ENCODE data around the gene DHDH.
A peak's percentile ranks its signal among the peaks of the same experiment; 100 is the strongest.
"Not testable (repeated sequence)": the region's sequence is repeated elsewhere in the genome, so short reads cannot be mapped to it uniquely, and the experiment has no call there.

DHDH gene

GRCh38 chr19:48925240-48925843 lies 8.2 kb upstream of the DHDH start:
- Histone ChIP-seq H4K20me1 (ENCODE audit: insufficient read depth, low read length) (0 out of 2 replicates have a peak, but pooled peaks cover 4% of the 10 kb centered on the region), H3K36me3 (ENCODE audit: insufficient read depth, low read length) (peaks cover 27% of the 10 kb centered on the region), H3K27ac (ENCODE audit: low read length) (no peak overlapping the region), H3K4me2 (ENCODE audit: insufficient read depth, low read length) (no peak overlapping the region), H2AFZ (ENCODE audit: low read depth, low read length) (no peak overlapping the region), H3K79me2 (ENCODE audit: insufficient read depth, low read length) (no peaks in the 10 kb centered on the region), H3K4me1 (ENCODE audit: insufficient read depth, low read length) (no peaks in the 10 kb centered on the region), H3K4me3 (ENCODE audit: low read depth in 1 of 2, low read length in 2 of 2) (no peak overlapping the region), H3K9ac (ENCODE audit: low read depth, low read length) (no peak overlapping the region), H3K27me3 (ENCODE audit: insufficient read depth, low read length, poor library complexity) (no peaks in the 10 kb centered on the region), H3K9me3 (ENCODE audit: insufficient read depth, low read length, severe bottlenecking) (no peaks in the 10 kb centered on the region)
- no peak for DNase-seq
- TF ChIP-seq EZH2 (IDR thresholded peaks at IDR 0.05; ENCODE audit: borderline replicate concordance, low read depth, low read length, severe bottlenecking) (no peak), CTCF (IDR thresholded peaks at IDR 0.05; ENCODE audit: borderline replicate concordance, extremely low read depth, low read length, poor library complexity, severe bottlenecking) (no peak)
- no peak for ATAC-seq (ENCODE audit: insufficient read depth, low read depth)

- H3K4me2 ChIP-seq (ENCODE audit: insufficient read depth, low read length); H3K27me3 ChIP-seq (ENCODE audit: insufficient read depth, low read length, poor library complexity); H3K4me1 ChIP-seq (ENCODE audit: insufficient read depth, low read length); H3K9ac ChIP-seq (ENCODE audit: low read depth, low read length); H3K9me3 ChIP-seq (ENCODE audit: insufficient read depth, low read length, severe bottlenecking); H3K79me2 ChIP-seq (ENCODE audit: insufficient read depth, low read length); DNase-seq; H4K20me1 ChIP-seq (ENCODE audit: insufficient read depth, low read length); H3K27ac ChIP-seq (ENCODE audit: low read length); H3K4me3 ChIP-seq (ENCODE audit: low read depth in 1 of 2, low read length in 2 of 2); H2AFZ ChIP-seq (ENCODE audit: low read depth, low read length); ATAC-seq (ENCODE audit: insufficient read depth, low read depth): not testable (repeated sequence)
- H3K36me3 ChIP-seq (ENCODE audit: insufficient read depth, low read length) = peaks cover 24% of the 10 kb centered on the region
Measured at GRCh38 chr19:48925890-48926289, 7.6 kb upstream of the DHDH start.

GRCh38 chr19:48926909-48927308 lies 6.6 kb upstream of the DHDH start:
- Histone ChIP-seq H3K4me1 (ENCODE audit: insufficient read depth, low read length) (no peaks in the 10 kb centered on the region), H3K27me3 (ENCODE audit: insufficient read depth, low read length, poor library complexity) (no peaks in the 10 kb centered on the region), H3K9ac (ENCODE audit: low read depth, low read length) (no peak overlapping the region), H3K4me3 (ENCODE audit: low read depth in 1 of 2, low read length in 2 of 2) (no peak overlapping the region), H3K4me2 (ENCODE audit: insufficient read depth, low read length) (no peak overlapping the region), H2AFZ (ENCODE audit: low read depth, low read length) (no peak overlapping the region), H4K20me1 (ENCODE audit: insufficient read depth, low read length) (0 out of 2 replicates have a peak, but pooled peaks cover 4% of the 10 kb centered on the region), H3K79me2 (ENCODE audit: insufficient read depth, low read length) (no peaks in the 10 kb centered on the region), H3K36me3 (ENCODE audit: insufficient read depth, low read length) (peaks cover 14% of the 10 kb centered on the region), H3K27ac (ENCODE audit: low read length) (no peak overlapping the region), H3K9me3 (ENCODE audit: insufficient read depth, low read length, severe bottlenecking) (no peaks in the 10 kb centered on the region)
- no peak for DNase-seq
- peak; percentile 34; the same call in 1 of the 3 replicates for ATAC-seq (ENCODE audit: insufficient read depth, low read depth)
- TF ChIP-seq EZH2 (IDR thresholded peaks at IDR 0.05; ENCODE audit: borderline replicate concordance, low read depth, low read length, severe bottlenecking) = no peak
- TF ChIP-seq CTCF (IDR thresholded peaks at IDR 0.05; ENCODE audit: borderline replicate concordance, extremely low read depth, low read length, poor library complexity, severe bottlenecking) = no peak

- not testable (repeated sequence) for DNase-seq; H4K20me1 ChIP-seq (ENCODE audit: insufficient read depth, low read length); H2AFZ ChIP-seq (ENCODE audit: low read depth, low read length); H3K4me3 ChIP-seq (ENCODE audit: low read depth in 1 of 2, low read length in 2 of 2); H3K9me3 ChIP-seq (ENCODE audit: insufficient read depth, low read length, severe bottlenecking); H3K9ac ChIP-seq (ENCODE audit: low read depth, low read length); H3K4me2 ChIP-seq (ENCODE audit: insufficient read depth, low read length); H3K27ac ChIP-seq (ENCODE audit: low read length); H3K27me3 ChIP-seq (ENCODE audit: insufficient read depth, low read length, poor library complexity); ATAC-seq (ENCODE audit: insufficient read depth, low read depth); H3K4me1 ChIP-seq (ENCODE audit: insufficient read depth, low read length); H3K79me2 ChIP-seq (ENCODE audit: insufficient read depth, low read length); H3K36me3 ChIP-seq (ENCODE audit: insufficient read depth, low read length)
Measured at GRCh38 chr19:48927692-48928091, 5.8 kb upstream of the DHDH start.

Measured in DND-41 (cell line).